Measurements from ENCODE around the gene ERV3-1.
"Not testable (repeated sequence)": the region's sequence is repeated elsewhere in the genome, so short reads cannot be mapped to it uniquely, and the experiment has no call there.

Gene ERV3-1

GRCh38 chr7:64999165-65000004, 7.1 kb downstream of the ERV3-1 start:
- peak; percentile 32 for DNase-seq (ENCODE audit: low spot score)

DNA sequence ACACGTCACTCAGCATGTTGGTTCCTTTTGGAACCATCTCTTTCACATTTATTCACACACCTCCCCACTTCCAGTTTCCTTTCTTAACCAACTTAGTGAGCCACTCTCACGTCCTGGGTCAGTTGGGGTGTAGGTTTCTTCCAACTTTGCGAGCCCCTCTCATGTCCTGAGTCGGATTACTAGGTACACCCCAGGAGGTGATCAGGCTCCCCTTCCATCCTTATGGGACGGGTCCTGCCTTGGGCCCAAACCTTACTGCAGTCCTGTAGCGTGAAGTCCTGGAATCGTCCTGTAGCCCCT, 7.7 kb downstream of the ERV3-1 start:
- no peak for DNase-seq (ENCODE audit: low spot score)

- DNase-seq (ENCODE audit: low spot score) = no peak
These were observed 8.5 kb downstream of the ERV3-1 start for GRCh38 chr7:64997927-64998391.

DNA sequence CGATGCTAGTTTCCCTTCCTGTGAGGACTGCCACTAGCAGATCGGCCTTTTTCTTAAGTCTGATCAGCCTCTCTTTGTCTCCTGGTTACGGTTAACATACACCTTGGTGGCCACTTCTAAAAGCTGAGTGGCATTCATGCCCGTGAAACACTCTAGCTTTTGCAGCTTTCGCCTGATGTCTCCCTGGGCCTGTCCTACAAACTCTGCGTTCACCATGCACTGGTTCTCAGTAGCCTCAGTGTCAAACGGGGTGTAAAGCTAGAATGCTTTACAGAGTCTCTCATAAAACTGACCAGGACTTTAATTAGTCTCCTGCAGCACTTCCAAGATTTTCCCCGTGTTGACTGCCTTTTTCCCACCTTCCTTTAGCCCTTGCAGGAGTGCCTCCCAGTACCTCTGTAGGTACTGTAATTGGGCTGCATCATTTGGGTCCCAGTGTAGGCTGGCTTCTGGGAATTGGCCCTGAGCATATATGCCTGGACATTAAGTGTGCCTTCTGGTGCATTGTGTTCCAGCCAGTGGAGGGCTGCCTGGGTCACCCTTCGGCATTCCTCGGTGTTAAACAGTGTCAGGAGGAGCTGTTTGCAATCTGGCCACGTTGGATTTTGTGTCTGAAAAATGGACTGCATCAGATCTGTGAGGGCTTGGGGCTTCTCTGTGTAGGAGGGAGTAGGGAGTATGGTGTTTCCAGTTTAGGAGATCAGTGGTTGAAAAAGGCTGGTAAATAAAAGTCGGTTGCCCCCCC, 9.2 kb downstream of the ERV3-1 start:
- no peak for DNase-seq (ENCODE audit: low spot score)

DNA sequence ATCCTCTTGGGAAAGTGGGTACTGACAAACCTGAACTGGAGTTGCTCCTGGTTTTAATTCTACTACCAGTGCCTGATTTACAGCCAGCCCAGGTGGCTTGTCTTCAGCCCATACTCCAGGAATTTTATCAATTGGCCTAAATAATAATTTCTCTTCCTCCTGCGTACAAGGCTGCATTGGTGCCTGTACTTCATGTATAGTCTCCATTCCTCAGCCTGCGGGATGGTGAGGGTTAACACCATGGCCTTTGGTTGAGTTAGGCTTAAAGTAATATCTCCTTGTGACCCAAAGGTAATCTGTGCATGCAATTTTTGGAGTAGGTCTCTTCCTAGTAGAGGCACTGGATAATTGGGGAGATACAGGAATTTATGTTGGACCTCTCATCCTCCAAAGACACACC, 10.2 kb downstream of the ERV3-1 start:
- DNase-seq (ENCODE audit: low spot score) = no peak

- no peak for DNase-seq (ENCODE audit: low spot score)
These were observed 12.6 kb downstream of the ERV3-1 start for GRCh38 chr7:64993901-64994300.

DNA sequence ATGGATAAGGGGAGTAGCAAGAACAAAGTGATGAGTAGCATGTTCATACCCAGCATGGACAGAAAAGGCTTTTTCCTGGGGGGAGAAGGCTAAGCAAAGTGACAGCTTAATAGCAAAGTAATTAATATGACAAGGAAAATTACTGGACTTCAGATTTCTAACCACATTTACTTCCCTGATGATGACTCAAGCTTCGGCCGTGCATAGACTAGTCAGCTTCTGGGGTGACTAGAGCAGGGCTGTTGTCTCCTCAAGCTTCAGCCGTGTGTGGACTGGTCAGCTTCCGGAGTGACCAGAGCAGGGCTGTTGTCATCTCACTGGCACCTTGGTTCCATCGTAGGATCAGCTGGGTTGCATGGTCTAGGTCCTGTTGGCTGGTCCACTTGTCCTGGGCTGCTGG, 13.5 kb downstream of the ERV3-1 start:
- no peak for DNase-seq (ENCODE audit: low spot score)

DNA sequence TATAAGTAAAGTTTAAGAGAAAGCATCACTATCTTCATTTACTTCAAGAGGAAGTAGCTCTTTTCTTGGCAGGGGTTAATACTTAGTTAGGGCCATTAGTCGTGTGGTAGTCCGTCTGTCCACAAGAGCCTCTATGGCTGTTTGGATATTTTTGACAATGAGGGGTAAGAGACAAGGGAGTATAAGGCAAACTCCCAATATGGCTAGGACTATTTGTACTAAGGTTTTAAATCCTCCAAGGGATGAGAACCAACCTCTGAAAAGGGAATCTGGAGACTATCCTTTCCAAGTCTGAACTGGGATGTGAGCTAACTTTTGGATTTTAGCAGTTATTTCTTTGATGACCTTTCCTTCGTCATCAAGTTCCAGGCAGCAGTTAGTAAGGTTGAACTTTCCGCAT, 15.6 kb downstream of the ERV3-1 start, which contains the start of gene ZNF117:
Gene ZNF117 (minus strand): TSS at position 101 of the 400 bp plus-strand sequence.
- DNase-seq (ENCODE audit: low spot score) = no peak

GRCh38 chr7:64990216-64990615, 16.3 kb downstream of the ERV3-1 start:
- DNase-seq (ENCODE audit: low spot score) = no peak

DNA sequence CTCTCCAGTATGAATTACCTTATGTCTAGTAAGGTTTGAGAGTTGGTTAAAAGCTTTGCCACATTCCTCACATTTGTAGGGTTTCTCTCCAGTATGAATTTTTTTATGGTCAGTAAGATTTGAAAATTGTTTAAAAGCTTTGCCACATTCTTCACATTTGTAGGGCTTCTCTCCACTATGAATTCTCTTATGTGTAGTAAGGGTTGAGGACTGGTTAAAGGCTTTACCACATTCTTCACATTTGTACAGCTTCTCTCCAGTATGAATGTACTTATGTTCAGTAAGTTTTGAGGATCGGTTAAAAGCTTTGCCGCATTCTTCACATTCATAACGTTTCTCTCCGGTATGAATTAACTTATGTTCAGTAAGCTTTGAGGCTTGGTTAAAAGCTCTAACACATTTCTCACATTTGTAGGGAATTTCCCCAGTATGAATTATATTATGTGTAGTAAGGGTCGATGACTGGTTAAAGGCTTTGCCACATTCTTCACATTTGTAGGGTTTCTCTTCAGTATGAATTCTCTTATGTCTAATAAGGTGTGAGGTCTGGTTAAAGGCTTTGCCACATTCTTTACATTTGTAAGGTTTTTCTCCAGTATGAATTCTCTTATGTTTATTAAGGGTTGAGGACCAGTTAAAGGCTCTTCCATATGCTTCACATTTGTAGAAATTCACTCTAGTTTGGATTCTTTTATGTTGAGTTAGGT, 27.8 kb downstream of the ERV3-1 start:
- DNase-seq (ENCODE audit: low spot score) = no peak

DNA sequence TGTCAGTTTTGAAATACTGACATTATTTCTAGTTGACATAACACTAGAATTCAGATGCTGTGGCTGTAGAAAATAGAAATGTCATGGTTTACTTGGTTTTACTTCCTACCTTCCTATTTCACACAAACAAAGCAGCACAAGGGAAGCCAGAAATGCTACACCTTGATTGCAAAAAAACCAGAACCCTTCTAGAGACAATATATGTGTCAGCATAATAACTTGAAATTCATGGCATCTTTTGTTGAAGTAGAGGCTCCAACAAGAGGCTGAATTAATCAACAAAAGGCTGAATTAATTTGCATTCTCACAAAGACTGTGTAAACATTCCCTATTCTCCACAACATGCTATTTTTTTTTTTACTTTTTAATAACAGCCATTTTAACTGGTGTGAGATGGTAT, 40.9 kb downstream of the ERV3-1 start:
- DNase-seq (ENCODE audit: low spot score) = no peak

- DNase-seq (ENCODE audit: low spot score) = no peak
These were observed 47.3 kb downstream of the ERV3-1 start for GRCh38 chr7:64959072-64959747.

- DNase-seq (ENCODE audit: low spot score) = peak; percentile 42
These were observed 55.1 kb downstream of the ERV3-1 start for GRCh38 chr7:64951250-64951848.

GRCh38 chr7:64950673-64951072, 55.8 kb downstream of the ERV3-1 start:
- DNase-seq (ENCODE audit: low spot score) = not testable (repeated sequence)

- DNase-seq (ENCODE audit: low spot score) = not testable (repeated sequence)
These were observed 57.7 kb downstream of the ERV3-1 start for GRCh38 chr7:64948774-64949173.

DNA sequence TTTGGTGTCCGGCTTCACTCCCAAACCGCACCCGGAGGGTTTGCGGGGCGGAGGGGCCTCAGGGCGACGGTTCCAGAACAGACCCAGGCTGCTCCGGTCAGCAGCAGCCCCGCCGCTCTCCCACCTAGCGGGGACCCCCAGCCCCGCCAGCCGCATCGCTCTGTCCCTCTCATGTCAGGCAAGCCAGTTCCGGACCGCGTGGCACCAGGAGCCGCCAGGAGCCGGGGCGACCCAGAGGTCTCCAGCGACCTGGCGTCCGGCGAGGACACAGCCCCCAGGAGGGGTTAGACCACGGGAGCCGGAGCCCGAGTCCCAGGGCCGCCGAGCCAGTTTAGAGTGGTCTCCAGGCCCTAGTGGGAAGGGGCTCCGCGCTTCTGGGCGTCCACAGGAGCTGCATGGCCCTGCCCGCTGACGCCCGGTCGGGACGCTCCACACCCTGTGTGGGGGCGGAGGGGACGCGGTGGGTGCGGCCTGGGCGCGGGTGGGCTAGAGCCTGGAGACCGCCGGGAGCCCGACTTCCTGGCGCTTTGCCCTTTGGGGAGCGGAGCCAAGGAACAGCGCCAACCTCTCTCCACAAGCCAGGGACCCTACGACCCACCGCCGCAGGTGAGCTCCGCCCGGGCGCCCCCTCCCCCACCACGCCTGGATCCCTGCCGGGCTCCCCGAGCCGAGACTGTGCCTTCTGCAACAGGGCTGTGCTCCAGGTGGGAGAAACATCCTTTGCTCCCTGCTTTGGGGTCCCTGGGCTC, 59.1 kb downstream of the ERV3-1 start:
- no peak for DNase-seq (ENCODE audit: low spot score)

DNA sequence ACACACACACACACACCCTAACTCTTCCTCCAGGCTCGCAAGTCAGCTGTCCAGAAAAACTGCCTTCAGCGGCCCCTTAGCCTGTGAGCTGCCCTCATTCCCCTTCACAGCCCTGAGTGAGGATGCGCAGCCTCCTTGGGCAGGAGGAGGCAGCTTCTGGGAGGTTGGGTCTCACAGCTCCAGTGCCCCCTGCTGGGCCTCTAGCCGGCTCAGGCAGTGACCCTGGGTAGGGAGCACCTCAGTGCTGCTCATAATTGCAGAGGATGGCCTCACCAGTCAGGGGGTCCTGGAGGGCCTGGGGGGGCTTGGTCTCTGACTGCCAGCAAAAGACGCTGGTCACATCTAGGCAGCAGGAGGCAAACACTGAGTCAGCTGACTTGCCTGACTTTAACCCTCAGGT, 59.7 kb downstream of the ERV3-1 start:
- no peak for DNase-seq (ENCODE audit: low spot score)

DNA sequence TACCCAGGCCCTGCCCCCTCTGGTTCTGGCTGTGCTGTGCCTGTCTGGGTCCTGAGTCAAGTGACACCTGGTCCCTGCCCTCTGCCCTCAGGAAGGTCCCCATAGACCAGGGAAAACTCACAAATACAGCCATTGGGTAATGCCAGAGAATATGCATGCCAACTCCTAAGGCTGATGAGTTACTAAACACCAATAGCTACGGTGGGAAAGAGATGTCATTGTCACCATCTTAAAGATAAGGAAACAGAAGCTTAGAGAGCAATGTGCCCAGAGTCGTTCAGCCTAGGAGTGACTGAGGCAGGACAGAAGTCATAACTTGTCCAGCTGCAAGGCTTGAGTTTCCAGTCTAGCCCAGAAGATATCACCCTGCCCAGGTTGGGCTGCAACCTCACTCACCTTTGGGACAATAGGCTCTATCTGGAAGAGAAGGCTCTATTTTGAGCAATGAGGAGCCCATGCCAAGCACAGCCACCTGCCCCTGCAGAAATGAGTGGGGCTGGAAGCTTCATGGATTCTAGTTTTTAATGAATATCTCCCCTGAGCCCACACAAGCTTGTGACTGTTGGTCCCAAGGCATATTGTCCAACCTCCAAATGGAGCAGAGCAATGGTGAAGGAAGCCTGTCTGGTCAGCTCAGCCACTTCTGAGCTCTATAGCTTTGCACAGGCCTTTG, 60.8 kb downstream of the ERV3-1 start:
- no peak for DNase-seq (ENCODE audit: low spot score)

- not testable (repeated sequence) for DNase-seq (ENCODE audit: low spot score)
These were observed 61.6 kb downstream of the ERV3-1 start for GRCh38 chr7:64944667-64945502.
